WERI-Rb-1 (cell line): ENCODE measurements around the gene PSMA3.
A peak's percentile ranks its signal among the peaks of the same experiment; 100 is the strongest.

Experiments used
- DNase-seq: peaks from one replicate; pipeline ENCODE4 v3.0.0-alpha.2; 2020
- H3K27ac ChIP-seq: fragments of 250-450 bp; sonication (Bioruptor Pico); 2 replicates; pipeline ENCODE4 v1.5.1; 2020; ENCODE audit warnings: mild to moderate bottlenecking, moderate library complexity
- H3K27me3 ChIP-seq: fragments of 250-450 bp; sonication (Bioruptor Pico); 2 replicates; pipeline ENCODE4 v1.5.1; 2021; ENCODE audit warnings: mild to moderate bottlenecking, low read depth, moderate library complexity; ENCODE audit not compliant: insufficient read depth, severe bottlenecking
- H3K36me3 ChIP-seq: fragments of 250-450 bp; sonication (Bioruptor Pico); 2 replicates; pipeline ENCODE4 v1.5.1; 2020; ENCODE audit warnings: mild to moderate bottlenecking, moderate library complexity
- H3K4me3 ChIP-seq: 2 replicates; pipeline ENCODE4 v1.5.1; 2011; ENCODE audit warnings: low read depth, mild to moderate bottlenecking, control low read depth, low read length
- H3K9me3 ChIP-seq: fragments of 250-450 bp; sonication (Bioruptor Pico); 2 replicates; pipeline ENCODE4 v1.5.1; 2021; ENCODE audit warnings: mild to moderate bottlenecking, moderate library complexity; ENCODE audit not compliant: severe bottlenecking
- TF ChIP-seq, protein P1 (sequence below): IDR thresholded peaks from 2 replicates; pipeline ENCODE4 v1.5.1; 2011; ENCODE audit warnings: low read depth, mild to moderate bottlenecking, control low read depth, inconsistent platforms, low read length

The PSMA3 gene

DNA sequence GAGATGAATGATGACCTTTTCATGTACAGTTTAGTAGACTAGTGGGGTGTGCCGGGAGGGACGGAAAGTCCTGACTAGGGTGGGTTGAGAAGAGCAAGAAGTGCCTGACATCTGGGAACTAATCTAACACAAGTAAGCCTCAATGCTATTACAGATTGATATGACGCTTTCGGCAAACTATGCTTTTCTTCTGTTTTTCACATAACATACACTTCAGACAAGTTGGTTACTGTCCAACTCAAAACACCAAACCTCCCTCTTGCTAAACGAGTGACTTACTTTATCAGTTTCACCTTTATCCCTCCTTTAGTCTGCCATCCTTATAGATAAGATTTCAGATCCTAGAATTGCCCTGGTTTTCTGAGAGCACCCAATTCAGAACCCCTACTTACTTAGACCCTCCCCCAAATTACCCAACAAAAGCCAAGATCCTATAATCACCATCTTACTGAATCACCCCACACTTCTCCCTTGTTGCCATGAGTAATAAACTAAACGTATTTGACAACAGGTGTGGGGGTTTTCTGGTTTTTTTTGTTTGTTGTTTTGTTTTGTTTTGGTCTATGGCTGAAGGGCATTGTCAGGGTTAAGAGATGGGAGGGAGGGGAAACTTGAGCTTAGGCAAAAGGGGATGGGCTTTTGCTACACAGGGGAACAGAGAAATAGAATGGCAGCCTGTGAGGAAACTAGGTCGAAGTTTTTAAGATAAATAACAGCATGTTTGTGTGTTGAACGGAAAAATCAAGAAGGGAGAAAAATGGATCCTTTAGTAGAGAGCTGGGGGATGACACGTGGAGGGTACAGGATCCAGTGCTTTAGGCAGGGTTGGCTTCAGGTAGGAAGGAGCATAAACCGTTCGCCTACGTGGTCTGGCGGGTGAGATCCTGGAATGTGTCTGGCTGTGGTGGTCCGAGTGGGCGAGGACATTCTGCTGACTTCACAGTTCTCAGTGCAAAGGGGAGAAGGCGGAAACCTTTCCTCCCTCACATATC is 6.1 kb upstream of the PSMA3 start:
- no peak for DNase-seq
- no peak overlapping the region for H3K27ac ChIP-seq

DNA sequence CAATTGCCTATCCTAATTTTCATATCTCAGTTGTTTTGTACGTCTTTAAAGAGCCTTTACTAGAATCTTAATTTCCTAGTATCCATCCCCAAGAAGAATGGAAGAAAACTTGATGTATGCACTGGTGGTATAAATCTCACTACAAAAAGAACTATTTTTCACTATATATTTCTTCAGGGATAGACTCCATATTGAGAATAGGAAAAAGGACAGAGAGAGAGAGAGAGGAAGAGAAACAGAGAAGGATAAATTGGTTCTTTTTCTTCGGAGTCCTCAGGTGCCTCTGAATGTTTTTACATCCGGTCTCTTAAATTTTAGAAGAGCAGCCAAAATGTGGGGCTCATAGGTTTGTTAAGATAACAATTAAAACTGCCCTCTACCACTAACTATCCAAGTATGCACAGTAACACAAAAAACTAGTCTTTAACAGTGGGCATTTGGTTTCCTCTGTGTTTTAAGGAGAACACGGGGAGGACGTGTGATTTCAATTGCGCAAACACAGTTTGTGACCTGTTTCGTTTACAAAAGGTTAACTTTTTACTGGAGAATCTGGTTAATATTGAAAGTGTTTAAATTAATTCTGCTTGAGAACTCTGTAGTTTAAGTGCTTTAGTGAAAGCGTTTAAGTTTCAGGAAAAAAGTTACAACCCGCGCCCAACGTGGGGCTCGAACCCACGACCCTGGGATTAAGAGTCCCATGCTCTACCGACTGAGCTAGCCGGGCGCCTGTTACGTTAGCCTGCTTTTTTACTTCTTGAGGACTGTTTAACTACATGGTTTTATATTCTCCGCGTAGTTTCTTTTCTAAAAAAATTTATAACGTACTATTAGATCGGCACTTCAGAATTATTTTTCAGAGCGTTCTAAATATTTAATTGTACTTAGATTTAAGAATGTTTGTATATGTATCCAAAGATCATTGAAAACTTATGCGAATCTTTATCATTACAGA is 5.1 kb upstream of the PSMA3 start:
- H3K9me3 ChIP-seq: no peaks in the 10 kb centered on the region
- H3K27me3 ChIP-seq: no peaks in the 10 kb centered on the region
- TF ChIP-seq, protein P1, sequence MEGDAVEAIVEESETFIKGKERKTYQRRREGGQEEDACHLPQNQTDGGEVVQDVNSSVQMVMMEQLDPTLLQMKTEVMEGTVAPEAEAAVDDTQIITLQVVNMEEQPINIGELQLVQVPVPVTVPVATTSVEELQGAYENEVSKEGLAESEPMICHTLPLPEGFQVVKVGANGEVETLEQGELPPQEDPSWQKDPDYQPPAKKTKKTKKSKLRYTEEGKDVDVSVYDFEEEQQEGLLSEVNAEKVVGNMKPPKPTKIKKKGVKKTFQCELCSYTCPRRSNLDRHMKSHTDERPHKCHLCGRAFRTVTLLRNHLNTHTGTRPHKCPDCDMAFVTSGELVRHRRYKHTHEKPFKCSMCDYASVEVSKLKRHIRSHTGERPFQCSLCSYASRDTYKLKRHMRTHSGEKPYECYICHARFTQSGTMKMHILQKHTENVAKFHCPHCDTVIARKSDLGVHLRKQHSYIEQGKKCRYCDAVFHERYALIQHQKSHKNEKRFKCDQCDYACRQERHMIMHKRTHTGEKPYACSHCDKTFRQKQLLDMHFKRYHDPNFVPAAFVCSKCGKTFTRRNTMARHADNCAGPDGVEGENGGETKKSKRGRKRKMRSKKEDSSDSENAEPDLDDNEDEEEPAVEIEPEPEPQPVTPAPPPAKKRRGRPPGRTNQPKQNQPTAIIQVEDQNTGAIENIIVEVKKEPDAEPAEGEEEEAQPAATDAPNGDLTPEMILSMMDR: no peak
- H3K27ac ChIP-seq: peak overlapping the region; percentile 52
- peak overlapping the region; percentile 98 for H3K4me3 ChIP-seq
- no peaks in the 10 kb centered on the region for H3K36me3 ChIP-seq
- DNase-seq: peak; percentile 49

More for the DNA sequence above, 6.1 kb upstream of the PSMA3 start:
- no peaks in the 10 kb centered on the region for H3K9me3 ChIP-seq
- peaks cover 5% of the 10 kb centered on the region for H3K36me3 ChIP-seq
- H3K4me3 ChIP-seq: no peak overlapping the region
- TF ChIP-seq, protein P1: no peak
- no peaks in the 10 kb centered on the region for H3K27me3 ChIP-seq

DNA sequence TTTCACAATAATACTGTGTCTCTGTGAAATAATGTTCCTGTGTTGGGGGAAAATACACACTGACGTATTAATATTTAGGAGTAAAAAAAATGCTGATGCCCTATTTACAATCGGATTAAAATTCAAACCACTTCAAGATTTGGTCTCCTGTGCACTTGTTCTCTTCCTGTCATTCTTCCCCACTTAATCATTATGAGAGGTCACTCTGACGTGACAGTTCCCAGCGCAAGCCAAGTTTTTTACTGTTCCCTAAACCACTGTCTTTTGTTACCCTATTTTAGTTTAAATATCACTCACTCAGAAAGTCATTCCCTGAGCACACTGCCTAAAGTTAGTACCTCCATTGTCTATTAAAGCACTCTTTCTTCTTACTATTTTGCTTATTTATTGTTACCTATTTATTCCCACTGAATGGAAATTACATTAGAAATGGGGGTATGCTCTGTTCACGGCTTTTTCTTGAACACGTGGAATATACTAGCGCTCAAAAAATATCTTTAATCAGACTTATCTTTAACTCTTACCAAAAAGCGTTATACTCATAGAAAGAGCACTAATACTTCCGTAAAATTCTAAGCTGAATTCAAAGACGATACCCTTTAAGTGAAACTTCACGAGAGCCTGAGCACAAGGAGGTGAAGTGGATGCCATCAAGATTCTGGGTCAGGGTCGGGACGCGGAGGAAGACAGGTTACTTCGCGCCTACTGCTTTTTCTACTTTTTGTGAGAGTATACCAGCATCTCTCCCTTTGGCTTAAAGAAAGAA is 670 bp upstream of the PSMA3 start:
- peak overlapping the region; percentile 79 for H3K4me3 ChIP-seq
- no peak for DNase-seq
- no peaks in the 10 kb centered on the region for H3K27me3 ChIP-seq
- H3K27ac ChIP-seq: peak overlapping the region; percentile 91
- peaks cover 26% of the 10 kb centered on the region for H3K36me3 ChIP-seq
- H3K9me3 ChIP-seq: no peaks in the 10 kb centered on the region
- TF ChIP-seq, protein P1: no peak

DNA sequence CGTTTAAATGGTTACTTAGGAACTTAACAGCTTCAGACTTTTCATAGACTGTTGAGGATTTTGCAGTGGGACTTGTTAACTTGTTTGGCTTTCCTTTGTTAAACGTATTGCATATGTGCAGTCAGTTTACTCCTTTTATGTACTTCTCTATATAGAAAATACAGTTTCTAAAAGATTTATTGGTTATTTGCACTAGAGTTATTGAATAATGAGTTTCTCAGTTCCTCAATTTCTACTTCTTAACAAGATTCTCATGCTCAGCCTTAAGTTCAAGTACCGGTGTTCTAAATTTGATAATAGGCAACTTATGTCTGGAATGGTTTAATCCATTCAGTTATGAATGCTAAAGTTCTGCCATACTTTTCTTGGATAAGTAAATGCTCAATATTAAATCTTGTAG is 919 bp downstream of the PSMA3 start:
- Histone ChIP-seq H3K36me3 (peaks cover 40% of the 10 kb centered on the region), H3K9me3 (no peaks in the 10 kb centered on the region), H3K4me3 (peak overlapping the region; percentile 79), H3K27ac (peak overlapping the region; percentile 91), H3K27me3 (no peaks in the 10 kb centered on the region)
- TF ChIP-seq, protein P1: no peak
- DNase-seq: no peak

DNA sequence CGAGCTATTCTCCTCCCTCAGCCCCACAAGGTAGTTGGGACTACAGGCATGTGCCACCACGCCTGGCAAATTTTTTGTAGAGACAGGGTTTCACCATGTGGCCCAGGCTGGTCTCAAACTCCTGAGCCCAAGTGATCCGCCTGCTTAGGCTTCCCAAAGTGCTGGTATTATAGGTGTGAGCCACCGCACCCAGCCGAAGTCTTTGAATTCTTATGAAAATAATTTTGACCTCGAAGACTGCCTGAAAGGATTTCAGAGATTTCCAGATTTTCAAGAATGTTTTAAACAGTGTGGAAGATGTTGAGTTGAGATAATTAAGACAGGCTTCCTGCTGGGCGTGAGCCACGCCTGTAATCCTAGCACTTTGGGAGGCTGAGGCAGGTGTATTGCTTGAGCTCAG is 5.0 kb downstream of the PSMA3 start:
- Histone ChIP-seq H3K36me3 (peaks cover 76% of the 10 kb centered on the region), H3K4me3 (no peak overlapping the region), H3K9me3 (no peaks in the 10 kb centered on the region), H3K27me3 (no peaks in the 10 kb centered on the region), H3K27ac (no peak overlapping the region)
- no peak for DNase-seq
- TF ChIP-seq, protein P1: no peak
